ENCODE measurements around the gene FXYD2.
A peak's percentile ranks its signal among the peaks of the same experiment; 100 is the strongest.

GRCh38 chr11:117843666-117844484, 19.3 kb upstream of the FXYD2 start:
- TF ChIP-seq CTCF (IDR thresholded peaks at IDR 0.05) (peak; percentile 96 to 99 (median 98)), POLR2AphosphoS5 (IDR thresholded peaks at IDR 0.05) (no peak)
